HCT116 (cell line): ENCODE results near the gene ANKRD44.

ENCODE experiments used
- CBX3 ChIP-seq: IDR thresholded peaks from 2 replicates; pipeline ENCODE4 v1.6.1; 2012; ENCODE audit warnings: low read depth
- CEBPB ChIP-seq: IDR thresholded peaks from 2 replicates; pipeline ENCODE4 v1.6.1; 2012; ENCODE audit warnings: low read depth
- EZH2 ChIP-seq: fragments of 200-600 bp; sonication (generic); IDR thresholded peaks from 2 replicates; pipeline ENCODE4 v1.6.1; 2017; ENCODE audit warnings: antibody characterized with exemption, mixed run types
- JUND ChIP-seq: IDR thresholded peaks from 2 replicates; pipeline ENCODE4 v1.6.1; 2012
- MAX ChIP-seq: IDR thresholded peaks from 2 replicates; pipeline ENCODE4 v1.6.1; 2012
- POLR2A ChIP-seq: IDR thresholded peaks from 2 replicates; pipeline ENCODE4 v1.7.0; 2011; ENCODE audit warnings: borderline replicate concordance; ENCODE audit not compliant: insufficient read depth, insufficient read length; ENCODE audit errors: extremely low read depth
- POLR2AphosphoS5 ChIP-seq: IDR thresholded peaks from 2 replicates; pipeline ENCODE4 v1.6.1; 2011; ENCODE audit warnings: mild to moderate bottlenecking, low read depth, low read length, moderate library complexity
- SIN3A ChIP-seq: IDR thresholded peaks from 2 replicates; pipeline ENCODE4 v1.6.1; 2012; ENCODE audit warnings: low read depth
- TCF7L2 ChIP-seq: IDR thresholded peaks from 2 replicates; pipeline ENCODE4 v1.7.0; 2011; ENCODE audit warnings: borderline replicate concordance, inconsistent platforms; ENCODE audit not compliant: insufficient read depth, insufficient read length; ENCODE audit errors: extremely low read depth
- TF ChIP-seq, protein P1 (sequence below), 3 experiments: fragments of 200-600 bp in 1 of 3; sonication (generic) in 1 of 3; IDR thresholded peaks in 2 of 3; conservative IDR thresholded peaks in 1 of 3; 2 replicates each; pipeline ENCODE4 v1.5.1; 2012 to 2017; ENCODE audit warnings: low read depth in 2 of 3, low read length in 2 of 3, antibody characterized with exemption in 1 of 3, borderline replicate concordance in 1 of 3, control low read depth in 1 of 3, mild to moderate bottlenecking in 1 of 3, mixed read lengths in 1 of 3, mixed run types in 1 of 3, moderate library complexity in 1 of 3; ENCODE audit not compliant: insufficient read depth in 1 of 3

DNA sequence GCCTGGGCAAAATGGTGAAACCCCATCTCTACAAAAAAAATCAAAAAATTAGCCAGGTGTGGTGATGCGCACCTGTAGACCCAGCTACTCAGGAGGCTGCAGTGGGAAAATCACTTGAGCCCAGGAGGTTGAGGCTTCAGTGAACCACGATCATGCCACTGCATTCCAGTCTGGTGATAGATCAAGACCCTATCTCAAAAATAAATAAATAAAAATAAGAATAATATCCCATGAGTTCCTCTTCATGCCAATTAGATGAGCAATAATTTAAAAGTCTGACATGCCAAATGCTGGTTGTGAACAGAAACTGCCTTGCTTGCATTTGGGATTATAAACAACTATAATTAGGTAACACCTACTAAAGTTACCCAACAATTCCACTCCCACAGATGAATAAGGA, 22.1 kb upstream of the ANKRD44 start:
- TF ChIP-seq POLR2A (no peak), JUND (no peak), TCF7L2 (no peak), POLR2AphosphoS5 (no peak), SIN3A (no peak), MAX (no peak), CBX3 (no peak), CEBPB (no peak), EZH2 (no peak)
- TF ChIP-seq, protein P1, sequence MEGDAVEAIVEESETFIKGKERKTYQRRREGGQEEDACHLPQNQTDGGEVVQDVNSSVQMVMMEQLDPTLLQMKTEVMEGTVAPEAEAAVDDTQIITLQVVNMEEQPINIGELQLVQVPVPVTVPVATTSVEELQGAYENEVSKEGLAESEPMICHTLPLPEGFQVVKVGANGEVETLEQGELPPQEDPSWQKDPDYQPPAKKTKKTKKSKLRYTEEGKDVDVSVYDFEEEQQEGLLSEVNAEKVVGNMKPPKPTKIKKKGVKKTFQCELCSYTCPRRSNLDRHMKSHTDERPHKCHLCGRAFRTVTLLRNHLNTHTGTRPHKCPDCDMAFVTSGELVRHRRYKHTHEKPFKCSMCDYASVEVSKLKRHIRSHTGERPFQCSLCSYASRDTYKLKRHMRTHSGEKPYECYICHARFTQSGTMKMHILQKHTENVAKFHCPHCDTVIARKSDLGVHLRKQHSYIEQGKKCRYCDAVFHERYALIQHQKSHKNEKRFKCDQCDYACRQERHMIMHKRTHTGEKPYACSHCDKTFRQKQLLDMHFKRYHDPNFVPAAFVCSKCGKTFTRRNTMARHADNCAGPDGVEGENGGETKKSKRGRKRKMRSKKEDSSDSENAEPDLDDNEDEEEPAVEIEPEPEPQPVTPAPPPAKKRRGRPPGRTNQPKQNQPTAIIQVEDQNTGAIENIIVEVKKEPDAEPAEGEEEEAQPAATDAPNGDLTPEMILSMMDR (IDR thresholded peaks at IDR 0.05 in 2 of 3, conservative IDR thresholded peaks at IDR 0.05 in 1 of 3; ENCODE audit: borderline replicate concordance in 1 of 3, insufficient read depth in 1 of 3, low read depth in 2 of 3, low read length in 2 of 3) = no peak
